ENCODE measurements around the gene ZNF776.

- TF ChIP-seq CTCF (optimal IDR thresholded peaks at IDR 0.05 in 1 of 3, IDR thresholded peaks at IDR 0.05 in 1 of 3, conservative IDR thresholded peaks at IDR 0.05 in 1 of 3; ENCODE audit: extremely low read depth in 1 of 3, insufficient read depth in 2 of 3, low read length in 3 of 3) (no peak), EZH2 (IDR thresholded peaks at IDR 0.05; ENCODE audit: low read length) (no peak)
These were observed 56.6 kb downstream of the ZNF776 start for GRCh38 chr19:57803265-57803593.

All from keratinocyte (primary cell).